RWPE1 (cell line): Measurements from ENCODE around the gene VRK1.
"Not testable (repeated sequence)": the region's sequence is repeated elsewhere in the genome, so short reads cannot be mapped to it uniquely, and the experiment has no call there.

Experiments
- CTCF ChIA-PET: fragments of 350-600 bp; sonication (Branson Sonifier 250); formaldehyde crosslinking; extraction: SDS; loops from one replicate; lab custom pipeline; 2021; lab: Yijun Ruan, JAX
- POLR2A ChIA-PET: fragments of 400-600 bp; formaldehyde crosslinking; extraction: SDS; loops from one replicate; lab custom pipeline; 2020; ENCODE audit warnings: antibody characterized with exemption; ENCODE audit not compliant: low non-redundant PET; lab: Yijun Ruan, JAX
- DNase-seq: peaks from one replicate; pipeline ENCODE4 v3.0.0; 2012; ENCODE audit warnings: low spot score
- H3K27ac ChIP-seq: fragments of 450-650 bp; 2 replicates; pipeline ENCODE4 v1.5.1; 2017
- CTCF ChIP-seq: fragments of 450-650 bp; conservative IDR thresholded peaks from 2 replicates; pipeline ENCODE4 v1.5.1; 2017; ENCODE audit warnings: low read depth, mild to moderate bottlenecking

Gene VRK1

GRCh38 chr14:96867634-96868033 lies 70.5 kb downstream of the VRK1 start:
- TF ChIP-seq CTCF, result no peak
- CTCF ChIA-PET, result no interaction called here
- no peak overlapping the region for H3K27ac ChIP-seq
- POLR2A ChIA-PET, result no interaction called here
- DNase-seq, result no peak

GRCh38 chr14:96874127-96874526 lies 76.9 kb downstream of the VRK1 start:
- no peak for DNase-seq
- no peak overlapping the region for H3K27ac ChIP-seq
- ChIA-PET POLR2A (no interaction called here), CTCF (interaction anchor here (0.8 kb wide), 1 partner anchor 133 kb away, joined by 3 read pairs; no protein-coding TSS in a partner anchor)
- TF ChIP-seq CTCF, result no peak

GRCh38 chr14:96876747-96877146 lies 79.6 kb downstream of the VRK1 start:
- ChIA-PET POLR2A (interaction anchor here (0.5 kb wide), 1 partner anchor 17 kb away, joined by 3 read pairs; no protein-coding TSS in a partner anchor), CTCF (interaction anchor here (0.7 kb wide), 1 partner anchor 164 kb away, joined by 3 read pairs; no protein-coding TSS in a partner anchor)
- no peak for DNase-seq
- TF ChIP-seq CTCF, result no peak
- H3K27ac ChIP-seq, result no peak overlapping the region

GRCh38 chr14:96881713-96882112 lies 84.5 kb downstream of the VRK1 start:
- ChIA-PET CTCF (no interaction called here), POLR2A (no interaction called here)
- H3K27ac ChIP-seq, result no peak overlapping the region
- TF ChIP-seq CTCF, result no peak
- DNase-seq, result no peak

GRCh38 chr14:96883974-96884373 lies 86.8 kb downstream of the VRK1 start:
- CTCF ChIA-PET, POLR2A ChIA-PET, DNase-seq, H3K27ac ChIP-seq: not testable (repeated sequence)

GRCh38 chr14:96888158-96888557 lies 91.0 kb downstream of the VRK1 start:
- CTCF ChIA-PET, result interaction anchor here (0.6 kb wide), 1 partner anchor 515 kb away, joined by 3 read pairs; no protein-coding TSS in a partner anchor
- no peak for DNase-seq
- TF ChIP-seq CTCF, result no peak
- H3K27ac ChIP-seq, result no peak overlapping the region
- POLR2A ChIA-PET, result no interaction called here

GRCh38 chr14:96888593-96888992 lies 91.4 kb downstream of the VRK1 start:
- ChIA-PET CTCF (no interaction called here), POLR2A (no interaction called here)
- no peak for TF ChIP-seq CTCF

More at GRCh38 chr14:96888593-96888992, 91.4 kb downstream of the VRK1 start:
- DNase-seq, result no peak
- no peak overlapping the region for H3K27ac ChIP-seq
